Stomach smooth muscle (tissue), 2 donors: ENCODE measurements around the gene MIDN.

Experiments used
- H3K27ac ChIP-seq: one replicate; pipeline ENCODE4 v1.7.0; 2013; ENCODE audit warnings: mild to moderate bottlenecking, low read length, inconsistent platforms
- H3K27me3 ChIP-seq, 2 donors: one replicate each; pipeline ENCODE4 v1.7.0; 2013; ENCODE audit warnings: low read length in 2 of 2; ENCODE audit not compliant: insufficient read depth in 2 of 2, control insufficient read depth in 1 of 2
- H3K36me3 ChIP-seq, 2 donors: one replicate each; pipeline ENCODE4 v1.7.0; 2013; ENCODE audit warnings: low read length in 2 of 2; ENCODE audit not compliant: control insufficient read depth in 2 of 2, insufficient read depth in 2 of 2
- H3K4me1 ChIP-seq: one replicate; pipeline ENCODE4 v1.7.0; 2013; ENCODE audit warnings: low read length; ENCODE audit not compliant: control insufficient read depth, insufficient read depth
- H3K4me3 ChIP-seq, 2 donors: one replicate each; pipeline ENCODE4 v1.7.0; 2013; ENCODE audit warnings: low read length in 2 of 2
- H3K9ac ChIP-seq, 2 donors: one replicate each; pipeline ENCODE4 v1.7.0; 2013; ENCODE audit warnings: low read length in 2 of 2, mild to moderate bottlenecking in 1 of 2
- H3K9me3 ChIP-seq, 2 donors: one replicate each; pipeline ENCODE4 v1.7.0; 2013; ENCODE audit warnings: low read length in 2 of 2; ENCODE audit not compliant: control insufficient read depth in 2 of 2
- donor health status: healthy.
- donor health status: Pancreatic carcinoma.

MIDN gene

GRCh38 chr19:1234955-1235380 lies 13.4 kb upstream of the MIDN start:
- Histone ChIP-seq H3K36me3 (no peaks in the 10 kb centered on the region), H3K9me3 (no peaks in the 10 kb centered on the region), H3K4me3 (no peak overlapping the region), H3K9ac (no peak overlapping the region), H3K4me1 (peaks cover 40% of the 10 kb centered on the region), H3K27me3 (peaks cover 0 to 8% of the 10 kb centered on the region in 2 donors), H3K27ac (no peak overlapping the region)

GRCh38 chr19:1235625-1236538 lies 12.5 kb upstream of the MIDN start:
- Histone ChIP-seq H3K36me3 (no peaks in the 10 kb centered on the region), H3K4me1 (peaks cover 49% of the 10 kb centered on the region), H3K9me3 (no peaks in the 10 kb centered on the region), H3K27ac (no peak overlapping the region), H3K4me3 (no peak overlapping the region), H3K9ac (no peak overlapping the region), H3K27me3 (peaks cover 0 to 8% of the 10 kb centered on the region in 2 donors)

GRCh38 chr19:1236576-1236975 lies 11.8 kb upstream of the MIDN start:
- Histone ChIP-seq H3K9ac (no peak overlapping the region), H3K4me3 (peak overlapping the region in 1 of 2 donors; percentile 72), H3K9me3 (no peaks in the 10 kb centered on the region), H3K27ac (no peak overlapping the region), H3K4me1 (peaks cover 55% of the 10 kb centered on the region), H3K27me3 (peaks cover 0 to 8% of the 10 kb centered on the region in 2 donors), H3K36me3 (no peaks in the 10 kb centered on the region)

GRCh38 chr19:1237027-1237659 lies 11.2 kb upstream of the MIDN start:
- H3K4me3 ChIP-seq: peak overlapping the region; percentile 57 to 72
- H3K27me3 ChIP-seq: peaks cover 0 to 8% of the 10 kb centered on the region in 2 donors
- no peak overlapping the region for H3K27ac ChIP-seq
- H3K4me1 ChIP-seq: peaks cover 52% of the 10 kb centered on the region
- H3K36me3 ChIP-seq: no peaks in the 10 kb centered on the region
- H3K9me3 ChIP-seq: no peaks in the 10 kb centered on the region
- peak overlapping the region in 1 of 2 donors; percentile 42 for H3K9ac ChIP-seq

- Histone ChIP-seq H3K9ac (peak within 1 kb of the TSS in 1 of 2 donors; percentile 42), H3K27ac (peak within 1 kb of the TSS; percentile 89), H3K4me1 (peaks cover 51% of the 10 kb centered on the region), H3K27me3 (peaks cover 0 to 8% of the 10 kb centered on the region in 2 donors), H3K4me3 (peak within 1 kb of the TSS; percentile 57 to 72), H3K36me3 (no peaks in the 10 kb centered on the region), H3K9me3 (no peaks in the 10 kb centered on the region)
These were observed 10.5 kb upstream of the MIDN start, which contains the start of gene CBARP for GRCh38 chr19:1237754-1238368. TSS of gene CBARP (minus strand) at chr19:1238005. CDS start at chr19:1236100, 1,905 bp downstream.

- H3K27ac ChIP-seq: peak overlapping the region; percentile 89
- peak overlapping the region in 1 of 2 donors; percentile 72 for H3K4me3 ChIP-seq
These were observed 9.7 kb upstream of the MIDN start for GRCh38 chr19:1238369-1239303.

GRCh38 chr19:1239420-1239795 lies 9.0 kb upstream of the MIDN start:
- Histone ChIP-seq H3K27me3 (peaks cover 0 to 8% of the 10 kb centered on the region in 2 donors), H3K36me3 (no peaks in the 10 kb centered on the region), H3K4me3 (peak overlapping the region in 1 of 2 donors; percentile 67), H3K9me3 (no peaks in the 10 kb centered on the region), H3K27ac (peak overlapping the region; percentile 89), H3K9ac (no peak overlapping the region), H3K4me1 (peaks cover 61% of the 10 kb centered on the region)

More at GRCh38 chr19:1238369-1239303, 9.7 kb upstream of the MIDN start:
- Histone ChIP-seq H3K36me3 (no peaks in the 10 kb centered on the region), H3K4me1 (peaks cover 54% of the 10 kb centered on the region), H3K9ac (no peak overlapping the region), H3K27me3 (peaks cover 0 to 8% of the 10 kb centered on the region in 2 donors), H3K9me3 (no peaks in the 10 kb centered on the region)

- peak overlapping the region; percentile 47 to 66 for H3K9ac ChIP-seq
- H3K27me3 ChIP-seq: peaks cover 0 to 8% of the 10 kb centered on the region in 2 donors
- peak overlapping the region in 1 of 2 donors; percentile 67 for H3K4me3 ChIP-seq
- no peaks in the 10 kb centered on the region for H3K9me3 ChIP-seq
- peaks cover 68% of the 10 kb centered on the region for H3K4me1 ChIP-seq
- no peaks in the 10 kb centered on the region for H3K36me3 ChIP-seq
- peak overlapping the region; percentile 89 for H3K27ac ChIP-seq
These were observed 8.3 kb upstream of the MIDN start for GRCh38 chr19:1239796-1240737.

- peak overlapping the region; percentile 82 for H3K27ac ChIP-seq
- H3K27me3 ChIP-seq: peaks cover 0 to 8% of the 10 kb centered on the region in 2 donors
- H3K4me1 ChIP-seq: peaks cover 76% of the 10 kb centered on the region
- no peaks in the 10 kb centered on the region for H3K36me3 ChIP-seq
- H3K9ac ChIP-seq: no peak overlapping the region
- no peaks in the 10 kb centered on the region for H3K9me3 ChIP-seq
- peak overlapping the region in 1 of 2 donors; percentile 87 for H3K4me3 ChIP-seq
These were observed 7.5 kb upstream of the MIDN start for GRCh38 chr19:1240925-1241324.
